GM21526 (cell line): ENCODE measurements around the gene TMEM132E.

ENCODE experiments used
- ATAC-seq: cut with Tn5 transposase; IDR thresholded peaks from one replicate; pipeline ENCODE4 v1.9.1; 2021; ENCODE audit warnings: moderate library complexity; ENCODE audit not compliant: unreplicated experiment, low FRiP score

Gene TMEM132E

GRCh38 chr17:34682305-34682704 lies 102.9 kb downstream of the TMEM132E start:
- no peak for ATAC-seq

GRCh38 chr17:34683390-34683789 lies 104.0 kb downstream of the TMEM132E start:
- ATAC-seq: no peak
